Activated T-cell treated with anti-CD3 and anti-CD28 coated beads, Interleukin-2, amount 50 U/mL, for 72 hours (primary cell): Measurements from ENCODE around the gene NOL4L. TPM values are rescaled to one million over a fixed set of nuclear protein-coding genes. Genes with fewer than 3 reads are reported as not detected.

ENCODE experiments used
- ATAC-seq, 2 donors: fragments of 150-1000 bp; cut with Tn5 transposase; replicated peaks in 1 of 2; 2 replicates each; pipeline ENCODE4 v1.10.0; 2021; ENCODE audit warnings: moderate library complexity in 2 of 2, mild to moderate bottlenecking in 1 of 2
- DNase-seq, 2 donors: peaks; one replicate each; pipeline ENCODE4 v3.0.0; 2021 to 2022; ENCODE audit warnings: mixed read lengths in 1 of 2
- H3K27ac Mint-ChIP-seq: one replicate; pipeline ENCODE4 v1.8.0; 2022; ENCODE audit warnings: mild to moderate bottlenecking, moderate library complexity, mixed read lengths
- H3K27me3 Mint-ChIP-seq: one replicate; pipeline ENCODE4 v1.8.0; 2022; ENCODE audit warnings: low read depth, mixed read lengths
- H3K36me3 Mint-ChIP-seq, 2 donors: one replicate each; pipeline ENCODE4 v1.8.0; 2022; ENCODE audit warnings: mixed read lengths in 2 of 2, mild to moderate bottlenecking in 1 of 2; ENCODE audit not compliant: insufficient read depth in 2 of 2
- H3K4me1 Mint-ChIP-seq: one replicate; pipeline ENCODE4 v1.8.0; 2022; ENCODE audit warnings: low read depth, mixed read lengths
- H3K4me3 Mint-ChIP-seq, 2 donors: one replicate each; pipeline ENCODE4 v1.8.0; 2022; ENCODE audit warnings: mild to moderate bottlenecking in 2 of 2, mixed read lengths in 2 of 2, moderate library complexity in 2 of 2
- H3K9me3 Mint-ChIP-seq, 2 donors: one replicate each; pipeline ENCODE4 v1.8.0; 2022; ENCODE audit warnings: mixed read lengths in 2 of 2
- total RNA-seq, 2 donors: library from RNA; stranded (reverse); gene quantifications; one replicate each; pipeline ENCODE4 v1.2.3, GENCODE V29; 2022

Gene NOL4L
- total RNA-seq, 2 donors from 2014 or later = 28.2 to 30.0 TPM

DNA sequence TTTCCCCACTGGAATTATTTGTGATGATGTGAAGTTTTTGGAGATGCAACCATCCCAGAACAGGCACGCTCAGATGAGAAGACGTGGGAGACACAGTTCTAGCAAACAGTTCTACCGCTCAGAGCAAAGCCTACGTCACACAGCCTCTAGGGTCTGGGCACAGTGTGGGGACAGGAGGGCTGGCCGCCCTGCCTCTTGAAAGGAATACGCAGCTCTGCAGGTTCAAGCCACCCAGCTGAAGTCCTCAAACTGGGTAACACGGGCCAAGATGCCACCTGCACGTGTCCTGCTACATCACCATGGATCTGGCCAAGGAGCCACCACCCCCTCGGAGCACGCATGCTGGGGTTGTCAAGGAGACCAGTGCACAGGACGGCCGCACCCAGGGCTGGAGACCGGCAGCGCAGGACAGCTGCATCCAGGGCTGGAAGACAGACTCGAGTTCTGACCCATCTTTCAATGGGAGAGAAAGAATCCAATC is 75.0 kb downstream of the NOL4L start:
- Mint-ChIP-seq H3K36me3 (peaks cover 1 to 3% of the 10 kb centered on the region in 2 donors), H3K27ac (peak overlapping the region; percentile 64), H3K4me3 (peak overlapping the region; percentile 60 to 83), H3K27me3 (no peaks in the 10 kb centered on the region), H3K4me1 (peaks cover 94% of the 10 kb centered on the region), H3K9me3 (no peaks in the 10 kb centered on the region)
- DNase-seq = no peak
- peak; percentile 19 to 21 for ATAC-seq

DNA sequence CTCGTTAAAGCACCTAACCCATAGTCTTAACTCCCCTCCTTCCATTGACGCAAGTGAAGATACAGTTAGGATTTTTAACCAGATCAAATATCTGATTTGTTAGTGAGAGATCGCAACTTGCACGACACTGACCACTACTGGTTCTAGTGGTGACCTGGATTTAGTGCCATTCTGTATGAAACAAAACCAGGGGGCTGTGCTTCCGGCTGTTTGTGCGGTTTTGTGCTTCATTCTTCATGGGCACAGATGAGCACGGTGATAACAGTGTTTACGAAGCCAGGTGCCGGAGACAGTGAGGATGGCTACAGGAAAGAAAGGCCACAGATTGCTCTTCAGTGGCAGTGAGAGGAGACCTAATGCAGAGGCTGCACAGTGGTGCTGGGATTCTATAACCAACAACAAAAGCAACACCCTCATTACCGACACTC is 75.5 kb downstream of the NOL4L start:
- ATAC-seq (peak; percentile 84 to 85), DNase-seq (peak; percentile 69 to 73)
- Mint-ChIP-seq H3K9me3 (peaks cover 0 to 1% of the 10 kb centered on the region in 2 donors), H3K27me3 (no peaks in the 10 kb centered on the region), H3K4me1 (peaks cover 94% of the 10 kb centered on the region), H3K4me3 (peak overlapping the region; percentile 60 to 83), H3K27ac (peak overlapping the region; percentile 64), H3K36me3 (peaks cover 4 to 7% of the 10 kb centered on the region in 2 donors)

DNA sequence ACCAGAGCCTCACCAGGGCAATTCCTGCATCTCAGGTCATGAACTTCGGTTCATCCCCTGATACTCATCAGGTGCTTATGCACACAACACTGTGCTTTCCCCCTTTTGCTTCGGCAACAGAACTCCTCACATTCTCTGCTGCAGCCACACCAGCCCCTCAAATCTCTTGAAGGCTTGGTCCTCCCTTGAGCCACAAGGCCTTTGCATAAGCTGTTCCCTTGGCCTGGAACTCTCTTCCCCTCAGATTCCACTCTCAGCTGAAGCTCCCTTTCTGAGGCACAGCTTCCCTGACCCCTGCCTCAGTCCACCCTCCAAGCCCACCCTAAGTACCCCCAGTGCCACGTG is 76.4 kb downstream of the NOL4L start:
- Mint-ChIP-seq H3K9me3 (peaks cover 0 to 1% of the 10 kb centered on the region in 2 donors), H3K4me3 (peak overlapping the region; percentile 42 to 83), H3K27me3 (no peaks in the 10 kb centered on the region), H3K4me1 (peaks cover 86% of the 10 kb centered on the region), H3K36me3 (peaks cover 4 to 9% of the 10 kb centered on the region in 2 donors), H3K27ac (no peak overlapping the region)
- no peak for ATAC-seq
- no peak for DNase-seq

DNA sequence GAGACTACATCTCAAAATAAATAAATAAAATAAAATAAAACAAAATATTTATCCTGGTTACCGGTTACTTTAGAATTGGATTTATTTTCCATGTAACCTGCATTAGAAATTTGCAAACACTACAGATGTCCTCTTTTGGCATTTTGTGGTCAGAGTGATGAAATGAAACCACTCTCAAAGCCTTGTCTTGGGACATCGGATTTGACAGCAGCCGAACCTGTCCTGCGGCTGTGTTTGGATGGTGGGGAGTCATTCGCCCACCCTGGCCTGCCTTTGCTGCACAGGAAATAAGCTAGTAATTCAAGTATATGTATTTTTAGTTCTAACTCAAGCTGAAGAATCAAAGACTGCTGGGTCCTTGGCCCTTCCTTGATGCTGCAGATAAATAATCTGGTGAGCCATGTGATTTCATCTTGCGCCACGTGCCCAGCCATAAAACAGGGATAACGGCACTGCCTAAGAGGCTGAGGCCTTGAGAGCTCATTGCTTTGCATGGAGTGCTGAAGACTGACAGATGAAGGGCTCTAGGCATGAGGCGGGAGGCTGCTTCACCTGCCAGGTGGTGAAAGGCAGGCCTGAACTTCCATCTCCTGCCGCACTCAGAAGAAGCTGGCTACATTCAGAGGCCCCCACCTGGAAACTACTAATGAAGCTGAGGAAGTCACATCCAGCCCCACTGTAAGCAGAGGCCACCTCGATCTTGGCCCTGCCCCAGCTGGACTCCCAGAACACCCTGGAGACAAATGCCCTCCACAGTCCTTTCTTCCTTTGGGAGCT is 76.9 kb downstream of the NOL4L start:
- H3K9me3 Mint-ChIP-seq = peaks cover 0 to 1% of the 10 kb centered on the region in 2 donors
- ATAC-seq = no peak
- DNase-seq = no peak
- H3K4me1 Mint-ChIP-seq = peaks cover 81% of the 10 kb centered on the region
- peak overlapping the region in 1 of 2 donors; percentile 83 for H3K4me3 Mint-ChIP-seq
- H3K27ac Mint-ChIP-seq = no peak overlapping the region
- no peaks in the 10 kb centered on the region for H3K27me3 Mint-ChIP-seq
- peaks cover 4 to 9% of the 10 kb centered on the region in 2 donors for H3K36me3 Mint-ChIP-seq

DNA sequence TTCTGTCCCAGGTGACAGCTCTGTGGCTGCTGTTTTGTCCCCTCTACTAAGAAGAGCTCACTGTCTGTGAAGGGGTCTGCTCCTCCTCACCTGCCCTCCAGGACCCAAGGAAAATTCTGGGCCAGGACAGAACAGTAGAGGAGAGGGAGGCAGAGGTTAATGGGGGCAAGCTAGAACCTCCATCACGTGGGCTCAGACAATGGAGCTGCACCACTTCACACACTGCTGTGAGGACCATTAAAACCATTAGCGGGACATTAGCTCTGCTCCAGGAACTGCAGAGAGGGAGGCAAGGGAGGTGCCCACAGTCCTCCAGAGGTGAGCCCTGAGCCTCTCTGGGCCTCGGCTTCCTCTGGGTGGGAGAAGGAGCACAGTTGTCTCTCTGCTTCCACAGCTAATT is 78.4 kb downstream of the NOL4L start:
- H3K4me3 Mint-ChIP-seq = no peak overlapping the region
- peaks cover 0 to 1% of the 10 kb centered on the region in 2 donors for H3K9me3 Mint-ChIP-seq
- H3K36me3 Mint-ChIP-seq = peaks cover 8 to 9% of the 10 kb centered on the region in 2 donors
- H3K4me1 Mint-ChIP-seq = peaks cover 70% of the 10 kb centered on the region
- H3K27me3 Mint-ChIP-seq = no peaks in the 10 kb centered on the region
- DNase-seq = no peak
- ATAC-seq = no peak
- H3K27ac Mint-ChIP-seq = peak overlapping the region; percentile 35

DNA sequence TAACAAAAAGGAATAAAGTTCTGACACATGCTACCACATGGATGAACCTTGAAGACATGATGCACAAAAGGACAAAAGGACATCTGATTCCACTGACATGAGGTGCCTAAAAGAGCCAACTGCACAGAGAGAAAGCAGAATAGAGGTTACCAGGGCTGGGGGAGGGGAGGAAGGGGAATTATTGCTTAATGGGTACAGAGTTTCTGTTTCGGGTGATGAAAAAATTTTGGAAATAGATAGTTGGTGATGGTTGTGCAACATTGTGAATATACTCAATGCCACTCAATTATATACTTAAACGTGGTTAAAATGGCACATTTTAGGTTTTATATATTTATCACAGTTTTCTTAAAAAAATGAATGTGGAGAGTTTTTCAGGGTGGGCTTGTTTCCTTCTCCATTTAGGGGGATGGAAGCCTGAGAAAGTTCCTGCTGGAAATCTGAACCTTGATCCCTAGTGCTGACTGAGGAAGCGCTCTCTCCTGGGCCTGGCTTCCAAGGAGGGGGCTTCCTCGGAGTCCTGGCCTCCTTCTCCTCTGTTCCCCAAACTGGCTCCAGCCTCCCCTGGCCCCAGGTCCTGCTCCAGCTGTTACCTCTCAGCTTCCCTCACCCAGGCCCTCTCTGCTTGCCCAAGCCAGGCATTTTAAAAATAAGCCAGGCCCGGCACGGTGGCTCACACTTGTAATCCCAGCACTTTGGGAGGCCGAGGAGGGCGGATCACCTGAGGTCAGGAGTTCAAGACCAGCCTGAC is 79.2 kb downstream of the NOL4L start:
- Mint-ChIP-seq H3K9me3 (peaks cover 0 to 1% of the 10 kb centered on the region in 2 donors), H3K27ac (no peak overlapping the region), H3K27me3 (no peaks in the 10 kb centered on the region), H3K36me3 (peaks cover 9% of the 10 kb centered on the region in 2 donors), H3K4me1 (peaks cover 69% of the 10 kb centered on the region), H3K4me3 (peak overlapping the region in 1 of 2 donors; percentile 15)
- ATAC-seq = no peak
- no peak for DNase-seq

DNA sequence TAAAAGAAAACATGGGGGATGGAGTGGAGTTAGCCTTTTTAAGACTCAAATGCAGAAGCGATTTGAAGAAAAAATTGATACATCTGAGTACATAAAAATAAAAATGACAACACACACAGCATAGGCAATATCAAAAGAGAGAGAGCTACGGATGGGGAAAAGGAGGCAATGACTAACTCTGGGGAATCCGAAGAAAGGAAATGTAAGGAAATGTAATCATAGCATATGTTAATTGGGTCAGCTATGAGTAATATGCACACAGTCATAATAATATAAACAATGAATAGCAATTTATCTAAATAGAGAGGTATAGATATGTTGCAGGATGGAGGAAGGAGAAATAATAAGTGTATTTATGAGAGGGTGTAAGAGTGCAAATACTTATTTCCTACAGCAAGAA is 83.4 kb downstream of the NOL4L start:
- no peak for DNase-seq
- Mint-ChIP-seq H3K36me3 (peaks cover 8 to 9% of the 10 kb centered on the region in 2 donors), H3K4me1 (peaks cover 38% of the 10 kb centered on the region), H3K9me3 (peaks cover 0 to 1% of the 10 kb centered on the region in 2 donors), H3K4me3 (no peak overlapping the region), H3K27ac (peak overlapping the region; percentile 59), H3K27me3 (no peaks in the 10 kb centered on the region)
- peak in 1 of 2 donors; percentile 57 for ATAC-seq

DNA sequence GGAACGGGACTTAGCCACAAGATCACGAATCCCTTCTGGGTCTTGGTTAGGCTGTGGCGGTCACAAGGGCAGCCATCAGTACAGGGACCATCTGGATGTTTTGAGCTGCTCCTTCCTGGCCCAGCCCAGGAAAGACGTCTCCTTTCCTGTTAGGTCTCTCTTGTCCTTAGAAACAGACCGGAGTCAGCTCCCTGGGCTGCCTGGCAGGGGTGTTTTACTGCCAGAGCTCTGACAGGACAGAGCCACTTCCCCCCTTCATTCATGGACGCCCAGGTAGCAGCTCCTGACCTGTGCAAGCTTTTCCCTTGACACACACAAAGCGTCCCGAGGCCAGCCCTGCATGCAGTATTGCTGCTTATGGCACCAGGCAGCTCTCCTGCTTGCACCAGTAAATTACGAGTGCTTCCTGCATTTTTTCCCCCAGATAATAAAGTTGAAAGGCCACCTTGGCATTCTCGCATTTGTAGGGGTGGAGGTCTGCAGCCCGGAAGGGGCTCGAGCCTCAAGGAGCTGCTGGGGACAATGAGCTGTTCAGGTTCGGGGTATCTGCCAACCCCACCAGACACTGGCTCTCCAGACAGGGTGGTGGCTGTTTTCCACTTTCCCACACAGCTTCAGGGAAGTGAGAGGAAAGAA is 87.4 kb downstream of the NOL4L start:
- Mint-ChIP-seq H3K9me3 (no peaks in the 10 kb centered on the region), H3K27me3 (no peaks in the 10 kb centered on the region), H3K4me3 (no peak overlapping the region), H3K36me3 (peaks cover 0 to 3% of the 10 kb centered on the region in 2 donors), H3K4me1 (peaks cover 26% of the 10 kb centered on the region), H3K27ac (no peak overlapping the region)
- ATAC-seq (no peak), DNase-seq (no peak)

DNA sequence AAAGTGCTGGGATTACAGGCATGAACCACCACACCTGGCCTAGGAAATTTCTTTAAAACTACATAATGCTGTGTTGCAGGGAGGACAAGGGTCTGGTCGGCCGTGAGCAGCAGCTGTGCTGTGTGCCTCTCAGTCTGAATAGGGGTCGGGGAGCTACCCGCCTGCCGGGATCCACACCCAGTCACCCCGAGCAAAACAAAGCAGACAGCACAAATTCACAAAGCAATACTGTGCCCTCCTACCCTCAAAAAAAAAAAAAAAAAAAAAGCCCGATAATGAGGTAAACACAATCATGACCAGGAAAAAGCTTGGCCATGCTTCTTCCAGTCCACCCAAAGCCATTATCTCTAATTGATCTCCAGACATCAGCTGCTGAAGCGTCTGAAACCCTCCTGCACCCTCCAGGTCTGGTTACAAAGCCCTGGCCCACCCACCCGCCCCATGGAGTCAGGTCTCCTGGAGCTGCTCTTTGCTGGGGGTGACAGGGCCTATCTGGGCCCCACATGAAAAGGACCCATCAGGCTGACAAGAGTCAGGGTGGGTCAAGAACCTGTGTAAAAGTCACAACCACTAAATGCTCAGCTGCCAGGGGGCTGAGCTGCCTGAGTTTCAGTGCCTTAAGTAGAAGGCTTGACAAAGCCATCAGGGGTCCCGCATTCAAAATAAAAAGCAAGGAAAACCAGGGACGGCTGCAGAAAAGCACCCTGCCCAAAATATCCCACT is 88.2 kb downstream of the NOL4L start:
- no peak for ATAC-seq
- Mint-ChIP-seq H3K36me3 (peaks cover 0 to 3% of the 10 kb centered on the region in 2 donors), H3K27me3 (no peaks in the 10 kb centered on the region), H3K4me1 (peaks cover 24% of the 10 kb centered on the region), H3K9me3 (no peaks in the 10 kb centered on the region), H3K4me3 (no peak overlapping the region), H3K27ac (no peak overlapping the region)
- DNase-seq = no peak

DNA sequence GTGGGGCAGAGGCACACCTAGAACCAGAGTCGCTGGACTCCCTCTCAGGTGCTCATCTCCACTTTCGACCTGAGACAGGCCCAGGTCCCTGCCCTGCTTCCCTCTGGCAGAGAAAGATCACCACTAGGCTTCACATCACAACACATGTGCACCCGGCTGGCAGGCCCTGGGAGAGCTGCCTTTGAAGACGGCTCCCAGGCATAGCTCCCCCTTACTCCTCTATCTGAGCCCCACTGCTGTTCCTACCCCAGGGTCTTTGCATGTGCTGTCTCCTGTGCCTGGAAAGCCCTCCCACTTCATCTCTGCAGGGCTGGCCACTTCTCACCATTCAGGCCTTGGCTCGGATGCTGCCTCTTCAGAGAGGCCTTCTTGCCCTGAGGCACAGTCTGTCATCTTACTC is 89.2 kb downstream of the NOL4L start:
- Mint-ChIP-seq H3K4me3 (no peak overlapping the region), H3K27me3 (no peaks in the 10 kb centered on the region), H3K9me3 (no peaks in the 10 kb centered on the region), H3K36me3 (no peaks in the 10 kb centered on the region), H3K27ac (no peak overlapping the region), H3K4me1 (peaks cover 15% of the 10 kb centered on the region)
- DNase-seq (no peak), ATAC-seq (no peak)

DNA sequence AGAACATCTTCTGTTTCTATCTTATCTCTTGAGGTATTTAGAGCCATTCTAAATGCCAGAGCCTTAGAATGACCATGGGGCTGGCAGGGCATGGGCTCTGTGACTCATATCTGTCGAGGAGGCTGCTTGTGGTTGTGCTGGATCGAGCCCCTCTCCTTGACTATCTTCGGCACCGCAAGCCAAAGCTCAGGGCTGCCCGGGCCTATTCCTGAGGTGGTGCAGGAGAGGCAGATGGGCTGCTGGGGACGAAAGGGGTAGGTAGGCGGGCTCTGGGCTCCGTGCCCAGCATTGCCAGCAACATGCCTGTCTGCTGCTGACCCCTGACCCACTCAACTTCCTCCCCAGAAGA is 89.9 kb downstream of the NOL4L start:
- Mint-ChIP-seq H3K4me1 (peaks cover 15% of the 10 kb centered on the region), H3K27me3 (no peaks in the 10 kb centered on the region), H3K27ac (peak overlapping the region; percentile 35), H3K36me3 (no peaks in the 10 kb centered on the region), H3K9me3 (no peaks in the 10 kb centered on the region), H3K4me3 (no peak overlapping the region)
- DNase-seq = no peak
- ATAC-seq = no peak

DNA sequence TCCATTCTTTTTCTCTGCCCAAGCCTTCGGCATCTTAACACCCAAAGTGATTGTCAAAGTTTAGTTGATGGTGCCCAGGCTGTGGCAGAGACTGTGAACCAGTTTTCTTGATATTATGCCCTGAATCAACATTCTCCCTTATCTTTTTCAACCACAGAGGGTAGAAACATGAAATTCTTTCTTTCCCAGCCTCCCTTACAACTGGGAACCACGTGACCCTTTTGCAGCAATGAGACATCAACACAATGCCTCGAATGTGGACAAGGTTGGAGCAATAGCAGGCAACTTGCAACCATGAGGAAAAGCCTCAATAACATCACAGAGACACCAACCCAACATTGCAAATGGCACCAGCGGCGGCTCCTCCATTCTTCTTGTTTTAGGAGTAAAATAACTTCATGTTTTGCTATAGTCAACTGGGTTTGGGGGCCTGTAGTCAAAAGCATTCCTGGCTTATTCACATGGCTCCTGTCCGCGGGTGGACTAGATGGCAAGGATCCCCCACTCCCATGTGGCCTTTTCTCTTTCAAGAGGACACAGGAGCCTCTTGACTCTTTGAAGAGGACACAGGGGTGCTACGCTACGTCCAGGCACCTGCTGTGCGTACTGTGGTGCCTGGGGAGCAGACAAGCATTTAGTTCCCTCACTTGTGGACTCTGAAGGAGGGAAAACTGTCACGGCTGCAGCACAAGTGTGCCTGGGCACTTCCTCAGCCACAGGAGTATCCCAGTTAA is 90.5 kb downstream of the NOL4L start:
- Mint-ChIP-seq H3K4me3 (no peak overlapping the region), H3K9me3 (no peaks in the 10 kb centered on the region), H3K27ac (no peak overlapping the region), H3K4me1 (peaks cover 15% of the 10 kb centered on the region), H3K27me3 (no peaks in the 10 kb centered on the region), H3K36me3 (no peaks in the 10 kb centered on the region)
- no peak for ATAC-seq
- DNase-seq = no peak
